ENCODE measurements around the gene GLTP. TPM values are rescaled to one million over a fixed set of nuclear protein-coding genes. Genes with fewer than 3 reads are reported as not detected.

The GLTP gene
- total and polyA plus RNA-seq, 7 experiments from 2014 or later = 19.2 to 36.2 (median 22.3) TPM

GRCh38 chr12:109824731-109825130 lies 55.6 kb downstream of the GLTP start:
- no peaks in the 10 kb centered on the region for H3K27me3 ChIP-seq (ENCODE audit: control insufficient read depth in 2 of 2, insufficient read depth in 2 of 2, low read length in 2 of 2)

GRCh38 chr12:109822951-109823411 lies 57.4 kb downstream of the GLTP start:
- intact Hi-C loops (cut with micrococcal nuclease) = no loop called here
- DNase-seq (no peak), ATAC-seq (no peak)
- POLR2A ChIA-PET = no interaction called here
- H3K4me1 ChIP-seq (ENCODE audit: control insufficient read depth in 2 of 2, insufficient read depth in 2 of 2, low read length in 2 of 2) = no peaks in the 10 kb centered on the region
- Mint-ChIP-seq H3K9me3 (no peaks in the 10 kb centered on the region), H3K27ac (no peak overlapping the region), H3K27me3 (peaks cover 0 to 11% (median 4%) of the 10 kb centered on the region in 5 donors), H3K36me3 (no peaks in the 10 kb centered on the region), H3K4me3 (no peak overlapping the region), H3K4me1 (peaks cover 0 to 2% (median 0%) of the 10 kb centered on the region in 7 donors)
- H3K27me3 ChIP-seq (ENCODE audit: control insufficient read depth in 2 of 2, insufficient read depth in 2 of 2, low read length in 2 of 2) = no peaks in the 10 kb centered on the region
- no peak overlapping the region for H3K27ac ChIP-seq (ENCODE audit: low read depth, low read length)
- no peaks in the 10 kb centered on the region for H3K36me3 ChIP-seq (ENCODE audit: control insufficient read depth in 2 of 3, insufficient read depth in 3 of 3, low read length in 3 of 3)
- CTCF ChIA-PET = no interaction called here
- no peaks in the 10 kb centered on the region for H3K9me3 ChIP-seq (ENCODE audit: control insufficient read depth in 2 of 3, low read length in 3 of 3)
- H3K4me3 ChIP-seq (ENCODE audit: low read length) = no peak overlapping the region

More at GRCh38 chr12:109824731-109825130, 55.6 kb downstream of the GLTP start:
- peaks cover 0 to 2% (median 0%) of the 10 kb centered on the region in 7 donors for H3K4me1 Mint-ChIP-seq
- Histone ChIP-seq H3K4me1 (ENCODE audit: control insufficient read depth in 2 of 2, insufficient read depth in 2 of 2, low read length in 2 of 2) (no peaks in the 10 kb centered on the region), H3K36me3 (ENCODE audit: control insufficient read depth in 2 of 3, insufficient read depth in 3 of 3, low read length in 3 of 3) (no peaks in the 10 kb centered on the region), H3K9me3 (ENCODE audit: control insufficient read depth in 2 of 3, low read length in 3 of 3) (no peaks in the 10 kb centered on the region), H3K27ac (ENCODE audit: low read depth, low read length) (no peak overlapping the region), H3K4me3 (ENCODE audit: low read length) (no peak overlapping the region)
- peaks cover 0 to 13% (median 4%) of the 10 kb centered on the region in 5 donors for H3K27me3 Mint-ChIP-seq
- ChIA-PET POLR2A (no interaction called here), CTCF (no interaction called here)
- no peak for DNase-seq
- no peak for ATAC-seq
- H3K27ac Mint-ChIP-seq = no peak overlapping the region
- H3K36me3 Mint-ChIP-seq = no peaks in the 10 kb centered on the region
- intact Hi-C loops (cut with micrococcal nuclease) = no loop called here
- no peak overlapping the region for H3K4me3 Mint-ChIP-seq
- H3K9me3 Mint-ChIP-seq = no peaks in the 10 kb centered on the region

GRCh38 chr12:109822416-109822815 lies 57.9 kb downstream of the GLTP start:
- Mint-ChIP-seq H3K27ac (no peak overlapping the region), H3K9me3 (no peaks in the 10 kb centered on the region), H3K4me1 (peaks cover 0 to 1% (median 0%) of the 10 kb centered on the region in 7 donors), H3K36me3 (no peaks in the 10 kb centered on the region), H3K27me3 (peaks cover 0 to 16% (median under 1%) of the 10 kb centered on the region in 5 donors), H3K4me3 (no peak overlapping the region)
- intact Hi-C loops (cut with micrococcal nuclease) = no loop called here
- ChIA-PET POLR2A (no interaction called here), CTCF (no interaction called here)
- Histone ChIP-seq H3K4me1 (ENCODE audit: control insufficient read depth in 2 of 2, insufficient read depth in 2 of 2, low read length in 2 of 2) (no peaks in the 10 kb centered on the region), H3K27me3 (ENCODE audit: control insufficient read depth in 2 of 2, insufficient read depth in 2 of 2, low read length in 2 of 2) (no peaks in the 10 kb centered on the region), H3K36me3 (ENCODE audit: control insufficient read depth in 2 of 3, insufficient read depth in 3 of 3, low read length in 3 of 3) (no peaks in the 10 kb centered on the region), H3K27ac (ENCODE audit: low read depth, low read length) (no peak overlapping the region), H3K9me3 (ENCODE audit: control insufficient read depth in 2 of 3, low read length in 3 of 3) (no peaks in the 10 kb centered on the region), H3K4me3 (ENCODE audit: low read length) (no peak overlapping the region)
- DNase-seq (no peak), ATAC-seq (no peak)

GRCh38 chr12:109821968-109822367 lies 58.4 kb downstream of the GLTP start:
- Histone ChIP-seq H3K4me3 (ENCODE audit: low read length) (no peak overlapping the region), H3K36me3 (ENCODE audit: control insufficient read depth in 2 of 3, insufficient read depth in 3 of 3, low read length in 3 of 3) (no peaks in the 10 kb centered on the region), H3K27ac (ENCODE audit: low read depth, low read length) (no peak overlapping the region), H3K4me1 (ENCODE audit: control insufficient read depth in 2 of 2, insufficient read depth in 2 of 2, low read length in 2 of 2) (no peaks in the 10 kb centered on the region), H3K27me3 (ENCODE audit: control insufficient read depth in 2 of 2, insufficient read depth in 2 of 2, low read length in 2 of 2) (no peaks in the 10 kb centered on the region), H3K9me3 (ENCODE audit: control insufficient read depth in 2 of 3, low read length in 3 of 3) (no peaks in the 10 kb centered on the region)
- CTCF ChIA-PET = no interaction called here
- Mint-ChIP-seq H3K4me1 (peaks cover 0 to 1% (median 0%) of the 10 kb centered on the region in 7 donors), H3K9me3 (no peaks in the 10 kb centered on the region), H3K36me3 (no peaks in the 10 kb centered on the region), H3K4me3 (no peak overlapping the region), H3K27ac (no peak overlapping the region), H3K27me3 (peaks cover 0 to 16% (median 0%) of the 10 kb centered on the region in 5 donors)
- ATAC-seq (no peak), DNase-seq (no peak)
- intact Hi-C loops (cut with micrococcal nuclease) = no loop called here
- POLR2A ChIA-PET = no interaction called here

- CTCF ChIA-PET = interaction anchor here (0.6 kb wide), 1 partner anchor 281 kb away, joined by 3 read pairs; no protein-coding TSS in a partner anchor
These were observed 59.4 kb downstream of the GLTP start for GRCh38 chr12:109820816-109821381.

GRCh38 chr12:109818905-109819500 lies 61.3 kb downstream of the GLTP start:
- no peaks in the 10 kb centered on the region for H3K36me3 Mint-ChIP-seq
- H3K27me3 Mint-ChIP-seq = peaks cover 0 to 16% (median 0%) of the 10 kb centered on the region in 5 donors
- Histone ChIP-seq H3K36me3 (ENCODE audit: control insufficient read depth in 2 of 3, insufficient read depth in 3 of 3, low read length in 3 of 3) (no peaks in the 10 kb centered on the region), H3K27ac (ENCODE audit: low read depth, low read length) (no peak overlapping the region), H3K4me3 (ENCODE audit: low read length) (no peak overlapping the region), H3K4me1 (ENCODE audit: control insufficient read depth in 2 of 2, insufficient read depth in 2 of 2, low read length in 2 of 2) (no peaks in the 10 kb centered on the region), H3K27me3 (ENCODE audit: control insufficient read depth in 2 of 2, insufficient read depth in 2 of 2, low read length in 2 of 2) (no peaks in the 10 kb centered on the region), H3K9me3 (ENCODE audit: control insufficient read depth in 2 of 3, low read length in 3 of 3) (no peaks in the 10 kb centered on the region)
- no peak for ATAC-seq
- ChIA-PET CTCF (no interaction called here), POLR2A (no interaction called here)
- no peaks in the 10 kb centered on the region for H3K9me3 Mint-ChIP-seq
- H3K27ac Mint-ChIP-seq = no peak overlapping the region
- H3K4me1 Mint-ChIP-seq = peaks cover 0 to 1% (median 0%) of the 10 kb centered on the region in 7 donors
- H3K4me3 Mint-ChIP-seq = no peak overlapping the region
- no peak for DNase-seq
- intact Hi-C loops (cut with micrococcal nuclease) = no loop called here

More at GRCh38 chr12:109820816-109821381, 59.4 kb downstream of the GLTP start:
- H3K27me3 Mint-ChIP-seq = peaks cover 0 to 16% (median 0%) of the 10 kb centered on the region in 5 donors
- H3K27ac ChIP-seq (ENCODE audit: low read depth, low read length) = no peak overlapping the region
- H3K4me1 Mint-ChIP-seq = peaks cover 0 to 1% (median 0%) of the 10 kb centered on the region in 7 donors
- H3K36me3 Mint-ChIP-seq = no peaks in the 10 kb centered on the region
- intact Hi-C loops (cut with micrococcal nuclease) = no loop called here
- H3K4me1 ChIP-seq (ENCODE audit: control insufficient read depth in 2 of 2, insufficient read depth in 2 of 2, low read length in 2 of 2) = no peaks in the 10 kb centered on the region
- no peak for ATAC-seq
- H3K9me3 ChIP-seq (ENCODE audit: control insufficient read depth in 2 of 3, low read length in 3 of 3) = no peaks in the 10 kb centered on the region
- no peaks in the 10 kb centered on the region for H3K27me3 ChIP-seq (ENCODE audit: control insufficient read depth in 2 of 2, insufficient read depth in 2 of 2, low read length in 2 of 2)
- DNase-seq = no peak
- H3K4me3 Mint-ChIP-seq = no peak overlapping the region
- POLR2A ChIA-PET = no interaction called here
- H3K9me3 Mint-ChIP-seq = no peaks in the 10 kb centered on the region
- H3K36me3 ChIP-seq (ENCODE audit: control insufficient read depth in 2 of 3, insufficient read depth in 3 of 3, low read length in 3 of 3) = no peaks in the 10 kb centered on the region
- H3K4me3 ChIP-seq (ENCODE audit: low read length) = no peak overlapping the region
- peak overlapping the region in 1 of 9 donors; percentile 55 for H3K27ac Mint-ChIP-seq

GRCh38 chr12:109818253-109818652 lies 62.1 kb downstream of the GLTP start:
- no peak for DNase-seq
- Histone ChIP-seq H3K9me3 (ENCODE audit: control insufficient read depth in 2 of 3, low read length in 3 of 3) (no peaks in the 10 kb centered on the region), H3K36me3 (ENCODE audit: control insufficient read depth in 2 of 3, insufficient read depth in 3 of 3, low read length in 3 of 3) (no peaks in the 10 kb centered on the region), H3K4me3 (ENCODE audit: low read length) (no peak overlapping the region), H3K27ac (ENCODE audit: low read depth, low read length) (no peak overlapping the region), H3K4me1 (ENCODE audit: control insufficient read depth in 2 of 2, insufficient read depth in 2 of 2, low read length in 2 of 2) (no peaks in the 10 kb centered on the region), H3K27me3 (ENCODE audit: control insufficient read depth in 2 of 2, insufficient read depth in 2 of 2, low read length in 2 of 2) (no peaks in the 10 kb centered on the region)
- Mint-ChIP-seq H3K36me3 (no peaks in the 10 kb centered on the region), H3K4me1 (peaks cover 0 to 1% (median 0%) of the 10 kb centered on the region in 7 donors), H3K9me3 (no peaks in the 10 kb centered on the region), H3K27me3 (peaks cover 0 to 16% (median 0%) of the 10 kb centered on the region in 5 donors), H3K4me3 (no peak overlapping the region), H3K27ac (no peak overlapping the region)
- ChIA-PET POLR2A (no interaction called here), CTCF (no interaction called here)
- intact Hi-C loops (cut with micrococcal nuclease) = no loop called here
- no peak for ATAC-seq

All from naive thymus-derived CD4-positive, alpha-beta T cell (primary cell).